Smooth muscle cell (in vitro differentiated cells): ENCODE measurements around the gene ALPL. TPM values are rescaled to one million over a fixed set of nuclear protein-coding genes. Genes with fewer than 3 reads are reported as not detected.

Source experiments
- DNase-seq: peaks from one replicate; lab custom pipeline; 2025; ENCODE audit not compliant: unreplicated experiment; lab: John Stamatoyannopoulos, UW
- H2AFZ ChIP-seq: fragments of 200-600 bp; sonication (generic); 2 replicates; pipeline ENCODE4 v1.6.0; 2016; ENCODE audit warnings: antibody characterized with exemption, low read depth, mild to moderate bottlenecking
- H3F3A ChIP-seq: fragments of 200-600 bp; sonication (generic); 2 replicates; pipeline ENCODE4 v1.6.0; 2017; ENCODE audit warnings: antibody characterized with exemption, low read depth
- H3K27ac ChIP-seq: fragments of 200-600 bp; sonication (generic); 2 replicates; pipeline ENCODE4 v1.5.1; 2016; ENCODE audit warnings: low read depth, mild to moderate bottlenecking
- H3K27me3 ChIP-seq: fragments of 200-600 bp; sonication (generic); 2 replicates; pipeline ENCODE4 v1.6.1; 2016; ENCODE audit warnings: low read depth, mild to moderate bottlenecking
- H3K36me3 ChIP-seq: fragments of 200-600 bp; sonication (generic); 2 replicates; pipeline ENCODE4 v1.5.1; 2016; ENCODE audit warnings: low read depth
- H3K4me1 ChIP-seq: fragments of 200-600 bp; sonication (generic); 2 replicates; pipeline ENCODE4 v1.5.1; 2016; ENCODE audit warnings: low read depth
- H3K4me2 ChIP-seq: fragments of 200-600 bp; sonication (generic); 2 replicates; pipeline ENCODE4 v1.6.0; 2016; ENCODE audit warnings: mild to moderate bottlenecking
- H3K4me3 ChIP-seq: fragments of 200-600 bp; sonication (generic); 2 replicates; pipeline ENCODE4 v1.5.1; 2016; ENCODE audit warnings: mild to moderate bottlenecking
- H3K79me2 ChIP-seq: fragments of 200-600 bp; sonication (generic); 2 replicates; pipeline ENCODE4 v1.6.0; 2016; ENCODE audit warnings: low read depth, mild to moderate bottlenecking
- H3K9ac ChIP-seq: fragments of 200-600 bp; sonication (generic); 2 replicates; pipeline ENCODE4 v1.6.0; 2016; ENCODE audit warnings: low read depth
- H3K9me3 ChIP-seq: fragments of 200-600 bp; sonication (generic); replicated peaks from 2 replicates; pipeline ENCODE4 v1.5.1; 2016; ENCODE audit warnings: low read depth
- H4K20me1 ChIP-seq: fragments of 200-600 bp; sonication (generic); 2 replicates; pipeline ENCODE4 v1.6.0; 2016; ENCODE audit warnings: low read depth
- CTCF ChIP-seq: fragments of 200-600 bp; sonication (generic); IDR thresholded peaks from 2 replicates; pipeline ENCODE4 v1.5.1; 2017; ENCODE audit warnings: borderline replicate concordance, mild to moderate bottlenecking, antibody characterized with exemption; ENCODE audit not compliant: insufficient read depth, poor library complexity, severe bottlenecking
- whole genome bisulfite sequencing: methylation state at CpG from one replicate; pipeline ENCODE4 v1.1.7; 2016; ENCODE audit warnings: low lambda C conversion rate; 5-methylcytosine and 5-hydroxymethylcytosine counted together
- polyA plus RNA-seq: library from polyadenylated mRNA; unstranded; fragments of >200 nt; fragmentation: Nextera tagmentation; extraction: Ambion mirVana; gene quantifications from 2 replicates; pipeline ENCODE4 v1.2.1, GENCODE V29; 2016
- total RNA-seq: library from RNA; depleted of rRNA; stranded (reverse); fragments of >200 nt; gene quantifications from 2 replicates; pipeline ENCODE4 v1.2.3, GENCODE V29; 2014

ALPL gene
- total and polyA plus RNA-seq, 2 experiments from 2014 or later, result 4.6 to 8.3 TPM

- Histone ChIP-seq H3K79me2 (no peaks in the 10 kb centered on the region), H2AFZ (no peak overlapping the region), H3K9me3 (no peaks in the 10 kb centered on the region), H3K4me3 (no peak overlapping the region), H3K27ac (no peak overlapping the region), H4K20me1 (no peaks in the 10 kb centered on the region), H3K4me1 (peaks cover 20% of the 10 kb centered on the region), H3K36me3 (no peaks in the 10 kb centered on the region), H3K4me2 (no peak overlapping the region), H3F3A (no peaks in the 10 kb centered on the region), H3K9ac (no peak overlapping the region), H3K27me3 (no peaks in the 10 kb centered on the region)
- no peak for TF ChIP-seq CTCF
- DNase-seq, result no peak
- WGBS, result 97% methylated on average over 13 of the region's 13 CpGs
Observed at GRCh38 chr1:21572735-21573277, 63.6 kb downstream of the ALPL start.

GRCh38 chr1:21573475-21573874 lies 64.3 kb downstream of the ALPL start:
- H3K27me3 ChIP-seq, result no peaks in the 10 kb centered on the region
- no peak for TF ChIP-seq CTCF
- no peak overlapping the region for H2AFZ ChIP-seq
- H3K27ac ChIP-seq, result no peak overlapping the region
- H3F3A ChIP-seq, result no peaks in the 10 kb centered on the region
- WGBS, result 92% methylated on average over 11 of the region's 11 CpGs
- no peak for DNase-seq
- H3K9ac ChIP-seq, result no peak overlapping the region
- no peaks in the 10 kb centered on the region for H4K20me1 ChIP-seq
- no peak overlapping the region for H3K4me3 ChIP-seq
- no peaks in the 10 kb centered on the region for H3K9me3 ChIP-seq
- H3K36me3 ChIP-seq, result no peaks in the 10 kb centered on the region
- peaks cover 20% of the 10 kb centered on the region for H3K4me1 ChIP-seq
- no peak overlapping the region for H3K4me2 ChIP-seq
- no peaks in the 10 kb centered on the region for H3K79me2 ChIP-seq

- H3K9ac ChIP-seq, result no peak overlapping the region
- no peaks in the 10 kb centered on the region for H3K27me3 ChIP-seq
- H3K27ac ChIP-seq, result no peak overlapping the region
- peaks cover 15% of the 10 kb centered on the region for H3K4me1 ChIP-seq
- DNase-seq, result no peak
- no peaks in the 10 kb centered on the region for H3K9me3 ChIP-seq
- H4K20me1 ChIP-seq, result no peaks in the 10 kb centered on the region
- WGBS, result 40% methylated on average over 11 of the region's 11 CpGs
- no peaks in the 10 kb centered on the region for H3K79me2 ChIP-seq
- TF ChIP-seq CTCF, result peak; percentile 64
- no peaks in the 10 kb centered on the region for H3F3A ChIP-seq
- H3K36me3 ChIP-seq, result no peaks in the 10 kb centered on the region
- H2AFZ ChIP-seq, result no peak overlapping the region
- no peak overlapping the region for H3K4me2 ChIP-seq
- H3K4me3 ChIP-seq, result no peak overlapping the region
Observed at GRCh38 chr1:21573971-21574465, 64.8 kb downstream of the ALPL start.
